Thoracic aorta (tissue), 2 donors: ENCODE results near the gene PUSL1. TPM values are rescaled to one million over a fixed set of nuclear protein-coding genes. Genes with fewer than 3 reads are reported as not detected.

Experiments used
- ATAC-seq: fragments of 150-250 bp; one replicate; pipeline ENCODE4 v1.8.0; 2017; ENCODE audit warnings: low read depth; ENCODE audit not compliant: insufficient number of reproducible peaks, low FRiP score
- DNase-seq: peaks from one replicate; pipeline ENCODE4 v3.0.0-alpha.2; 2020; ENCODE audit warnings: low spot score
- H3K27ac ChIP-seq, 2 donors: fragments of 200-600 bp; sonication (generic); 1 replicate in 1 of 2; 2 replicates in 1 of 2; pipeline ENCODE4 v1.5.1; 2016; ENCODE audit warnings: mild to moderate bottlenecking in 2 of 2, moderate library complexity in 2 of 2
- H3K27me3 ChIP-seq: fragments of 200-600 bp; sonication (generic); replicated peaks from 2 replicates; pipeline ENCODE4 v1.6.0; 2016; ENCODE audit warnings: mild to moderate bottlenecking; ENCODE audit not compliant: insufficient read depth
- H3K36me3 ChIP-seq: fragments of 200-600 bp; sonication (generic); one replicate; pipeline ENCODE4 v1.5.1; 2016
- H3K4me1 ChIP-seq, 2 donors: fragments of 200-600 bp; sonication (generic); 1 replicate in 1 of 2; 2 replicates in 1 of 2; pipeline versions ENCODE4 v1.5.1 to v1.6.0; 2016; ENCODE audit warnings: low read depth in 2 of 2, mild to moderate bottlenecking in 1 of 2; ENCODE audit not compliant: control insufficient read depth in 1 of 2
- H3K4me3 ChIP-seq: fragments of 200-600 bp; sonication (generic); 2 replicates; pipeline ENCODE4 v1.5.1; 2016; ENCODE audit warnings: mild to moderate bottlenecking
- H3K9me3 ChIP-seq: fragments of 200-600 bp; sonication (generic); 2 replicates; pipeline ENCODE4 v1.5.1; 2016
- total RNA-seq, 2 donors: library from RNA; depleted of rRNA; stranded (reverse); fragments of >200 nt; gene quantifications; one replicate each; pipeline versions ENCODE4 v1.1.0 to v1.2.3, GENCODE V29; 2016
- TF ChIP-seq, protein P1 (sequence below): fragments of 200-600 bp; sonication (generic); IDR thresholded peaks from one replicate; pipeline ENCODE4 v1.5.1; 2019; ENCODE audit warnings: antibody characterized with exemption

PUSL1 gene
- total RNA-seq, 2 donors from 2014 or later: 22.1 to 22.6 TPM

DNA sequence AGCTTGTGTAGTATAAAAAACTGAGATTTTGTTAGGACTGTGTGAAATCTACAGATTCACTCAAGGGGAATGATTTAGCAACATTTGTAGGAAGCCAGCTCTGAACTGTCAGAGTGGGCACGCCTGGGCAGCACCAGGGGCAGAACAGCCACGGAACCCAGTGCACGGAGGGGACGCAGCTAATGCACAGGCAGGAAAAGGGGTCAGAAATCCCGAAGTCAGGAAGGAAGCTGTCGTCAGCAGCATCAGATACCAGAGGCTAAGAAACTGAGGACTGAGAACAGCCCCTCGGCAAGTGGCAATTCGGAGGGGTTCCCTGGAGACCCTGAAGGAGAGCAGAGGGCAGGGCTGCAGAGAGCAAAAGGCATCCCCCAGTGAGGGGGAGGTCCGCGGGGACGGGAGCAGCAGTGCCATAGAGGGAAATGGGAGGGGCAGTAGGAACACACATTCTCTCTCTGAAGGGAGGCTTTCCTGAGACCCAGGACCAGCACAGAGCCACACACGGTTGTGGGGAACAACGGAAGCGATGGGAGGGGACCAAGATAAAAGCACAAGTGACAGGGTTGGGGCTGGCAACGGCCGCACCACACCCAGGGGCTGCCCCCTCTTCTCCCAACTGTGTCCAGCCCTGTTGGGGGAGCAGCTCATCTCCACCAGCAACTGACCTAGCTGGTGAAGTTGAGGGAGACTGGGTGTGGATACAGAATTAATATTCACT, 47.4 kb upstream of the PUSL1 start:
- no peaks in the 10 kb centered on the region for H3K9me3 ChIP-seq
- DNase-seq (no peak), ATAC-seq (no peak)
- H3K4me3 ChIP-seq: no peak overlapping the region
- TF ChIP-seq, protein P1, sequence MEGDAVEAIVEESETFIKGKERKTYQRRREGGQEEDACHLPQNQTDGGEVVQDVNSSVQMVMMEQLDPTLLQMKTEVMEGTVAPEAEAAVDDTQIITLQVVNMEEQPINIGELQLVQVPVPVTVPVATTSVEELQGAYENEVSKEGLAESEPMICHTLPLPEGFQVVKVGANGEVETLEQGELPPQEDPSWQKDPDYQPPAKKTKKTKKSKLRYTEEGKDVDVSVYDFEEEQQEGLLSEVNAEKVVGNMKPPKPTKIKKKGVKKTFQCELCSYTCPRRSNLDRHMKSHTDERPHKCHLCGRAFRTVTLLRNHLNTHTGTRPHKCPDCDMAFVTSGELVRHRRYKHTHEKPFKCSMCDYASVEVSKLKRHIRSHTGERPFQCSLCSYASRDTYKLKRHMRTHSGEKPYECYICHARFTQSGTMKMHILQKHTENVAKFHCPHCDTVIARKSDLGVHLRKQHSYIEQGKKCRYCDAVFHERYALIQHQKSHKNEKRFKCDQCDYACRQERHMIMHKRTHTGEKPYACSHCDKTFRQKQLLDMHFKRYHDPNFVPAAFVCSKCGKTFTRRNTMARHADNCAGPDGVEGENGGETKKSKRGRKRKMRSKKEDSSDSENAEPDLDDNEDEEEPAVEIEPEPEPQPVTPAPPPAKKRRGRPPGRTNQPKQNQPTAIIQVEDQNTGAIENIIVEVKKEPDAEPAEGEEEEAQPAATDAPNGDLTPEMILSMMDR: no peak
- no peak overlapping the region for H3K27ac ChIP-seq
- no peaks in the 10 kb centered on the region for H3K27me3 ChIP-seq
- H3K36me3 ChIP-seq: peaks cover 48% of the 10 kb centered on the region
- no peaks in the 10 kb centered on the region for H3K4me1 ChIP-seq

DNA sequence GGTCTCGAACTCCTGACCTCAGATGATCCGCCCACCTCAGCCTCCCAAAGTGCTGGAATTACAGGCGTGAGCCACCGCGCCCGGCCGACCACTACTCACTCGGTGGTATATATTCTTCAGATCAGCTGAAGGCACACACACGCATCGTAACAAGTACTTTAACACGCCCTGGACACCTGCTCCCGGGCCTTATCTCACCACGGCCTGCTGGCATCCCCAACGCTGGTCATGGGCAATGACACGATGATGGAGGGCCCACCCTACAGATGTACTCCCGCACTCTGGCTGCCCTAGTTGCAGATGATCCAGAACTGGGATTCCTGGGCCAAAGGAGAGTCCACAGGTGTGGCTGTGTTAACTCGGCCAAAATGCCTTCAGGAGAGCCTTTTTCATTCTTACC, 46.3 kb upstream of the PUSL1 start:
- TF ChIP-seq, protein P1: no peak
- no peak overlapping the region for H3K27ac ChIP-seq
- H3K36me3 ChIP-seq: peaks cover 45% of the 10 kb centered on the region
- H3K4me3 ChIP-seq: no peak overlapping the region
- H3K9me3 ChIP-seq: no peaks in the 10 kb centered on the region
- no peaks in the 10 kb centered on the region for H3K4me1 ChIP-seq
- H3K27me3 ChIP-seq: no peaks in the 10 kb centered on the region
- DNase-seq (no peak), ATAC-seq (no peak)

DNA sequence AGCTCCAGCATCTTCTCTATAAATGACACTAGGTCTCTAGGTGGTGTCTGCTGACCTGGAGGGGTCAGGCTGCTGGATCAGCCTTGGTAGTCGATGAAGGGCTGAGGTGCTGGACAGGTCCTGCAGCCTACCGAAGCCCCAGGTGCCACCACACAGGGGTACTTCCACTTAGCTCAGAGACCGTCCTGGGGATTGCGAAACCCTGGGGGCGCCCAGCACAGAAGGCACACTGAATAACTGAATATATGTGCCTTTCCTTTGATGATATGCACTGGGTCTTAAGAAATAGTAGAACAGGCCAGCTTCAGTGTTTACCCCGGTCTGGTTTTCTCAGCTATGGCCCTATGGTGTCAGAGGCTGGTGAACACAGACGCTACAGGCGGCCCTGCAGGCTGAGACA, 45.6 kb upstream of the PUSL1 start:
- Histone ChIP-seq H3K36me3 (peaks cover 50% of the 10 kb centered on the region), H3K27ac (no peak overlapping the region), H3K4me1 (no peaks in the 10 kb centered on the region), H3K27me3 (no peaks in the 10 kb centered on the region), H3K4me3 (no peak overlapping the region), H3K9me3 (no peaks in the 10 kb centered on the region)
- ATAC-seq: no peak
- DNase-seq: no peak
- TF ChIP-seq, protein P1: no peak

DNA sequence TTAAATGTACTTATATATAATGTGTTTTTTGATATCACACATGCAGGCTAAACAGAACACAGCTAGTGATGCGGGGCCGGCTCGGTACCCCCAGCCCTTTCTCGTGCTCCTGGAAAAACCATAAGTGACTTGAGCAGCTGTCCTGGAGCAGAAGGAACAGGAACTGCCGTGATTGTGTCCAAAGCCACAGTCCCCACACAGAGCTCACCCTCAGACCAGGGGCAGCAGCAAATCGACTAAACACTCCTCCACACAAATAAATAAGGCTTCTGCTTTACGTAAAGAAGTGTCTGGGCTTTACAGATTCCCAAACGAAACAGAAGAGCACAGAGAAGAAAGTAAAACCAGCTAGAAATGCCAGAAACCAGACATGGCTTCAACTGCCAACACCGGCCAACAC, 44.4 kb upstream of the PUSL1 start:
- no peaks in the 10 kb centered on the region for H3K27me3 ChIP-seq
- DNase-seq (no peak), ATAC-seq (no peak)
- H3K27ac ChIP-seq: no peak overlapping the region
- H3K9me3 ChIP-seq: no peaks in the 10 kb centered on the region
- TF ChIP-seq, protein P1: no peak
- no peak overlapping the region for H3K4me3 ChIP-seq
- H3K4me1 ChIP-seq: no peaks in the 10 kb centered on the region
- H3K36me3 ChIP-seq: peaks cover 49% of the 10 kb centered on the region

DNA sequence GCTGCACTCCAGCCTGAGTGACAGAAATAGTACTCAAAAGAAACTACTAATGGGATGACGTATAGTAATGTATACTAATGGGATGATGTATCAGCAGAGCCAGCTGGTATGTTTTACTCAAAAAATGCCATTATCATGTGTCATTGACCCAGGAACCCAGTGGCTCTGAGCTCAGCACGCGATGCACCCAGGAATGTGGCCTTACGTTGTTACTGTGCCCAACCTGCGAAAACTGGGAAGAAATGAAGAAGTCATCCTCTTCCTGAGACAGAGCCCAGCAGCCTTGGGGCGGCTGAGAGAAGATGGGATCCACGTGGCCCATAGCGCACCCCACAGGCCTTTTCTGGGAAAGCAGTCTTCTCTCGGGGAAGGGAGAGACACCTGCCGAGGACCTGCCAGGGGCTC, 43.5 kb upstream of the PUSL1 start:
- Histone ChIP-seq H3K36me3 (peaks cover 49% of the 10 kb centered on the region), H3K4me1 (no peaks in the 10 kb centered on the region), H3K4me3 (no peak overlapping the region), H3K27ac (no peak overlapping the region), H3K27me3 (no peaks in the 10 kb centered on the region), H3K9me3 (no peaks in the 10 kb centered on the region)
- TF ChIP-seq, protein P1: no peak
- ATAC-seq (no peak), DNase-seq (no peak)
